Measurements from ENCODE around the gene BTBD3.

- TF ChIP-seq POLR2AphosphoS5 (IDR thresholded peaks at IDR 0.05; ENCODE audit: low read depth, low read length) (no peak), POLR2A (IDR thresholded peaks at IDR 0.05; ENCODE audit: low read depth, low read length) (no peak)
Observed at GRCh38 chr20:11941593-11942246, 24.0 kb downstream of the BTBD3 start.
